ENCODE data around the gene DYNC1LI2.

Gene DYNC1LI2

DNA sequence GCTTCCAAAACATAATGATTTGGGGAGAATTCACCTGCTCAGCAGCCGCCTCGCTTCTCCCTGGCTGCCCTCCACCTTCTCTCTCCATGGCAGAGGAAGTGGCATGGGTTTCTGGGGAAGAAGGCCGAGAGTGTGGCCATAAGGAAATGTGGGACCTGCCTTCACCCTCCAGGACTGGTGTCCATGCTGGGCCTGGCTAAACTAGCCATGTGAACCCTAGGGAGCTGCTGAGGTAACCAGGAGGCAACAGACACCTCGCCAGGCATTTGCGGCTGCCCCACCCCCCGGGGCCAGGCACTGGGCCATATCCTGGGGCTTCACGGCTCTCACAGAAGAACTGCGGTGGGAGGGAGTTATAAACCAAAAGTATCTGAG lies 44.9 kb downstream of the DYNC1LI2 start:
- intact Hi-C loops (cut with DNase I; ENCODE audit: low total_unique reads) = no loop called here
- Histone ChIP-seq H3K27me3 (no peaks in the 10 kb centered on the region), H3K36me3 (no peaks in the 10 kb centered on the region), H3K4me1 (peaks cover 0 to 44% (median 24%) of the 10 kb centered on the region in 4 donors), H3K9me3 (peaks cover 0 to 1% (median 0%) of the 10 kb centered on the region in 3 donors), H3K4me3 (peak overlapping the region; percentile 9 to 29), H3K27ac (peak overlapping the region; percentile 82 to 87)
- DNase-seq = no peak
- TF ChIP-seq, protein P1, sequence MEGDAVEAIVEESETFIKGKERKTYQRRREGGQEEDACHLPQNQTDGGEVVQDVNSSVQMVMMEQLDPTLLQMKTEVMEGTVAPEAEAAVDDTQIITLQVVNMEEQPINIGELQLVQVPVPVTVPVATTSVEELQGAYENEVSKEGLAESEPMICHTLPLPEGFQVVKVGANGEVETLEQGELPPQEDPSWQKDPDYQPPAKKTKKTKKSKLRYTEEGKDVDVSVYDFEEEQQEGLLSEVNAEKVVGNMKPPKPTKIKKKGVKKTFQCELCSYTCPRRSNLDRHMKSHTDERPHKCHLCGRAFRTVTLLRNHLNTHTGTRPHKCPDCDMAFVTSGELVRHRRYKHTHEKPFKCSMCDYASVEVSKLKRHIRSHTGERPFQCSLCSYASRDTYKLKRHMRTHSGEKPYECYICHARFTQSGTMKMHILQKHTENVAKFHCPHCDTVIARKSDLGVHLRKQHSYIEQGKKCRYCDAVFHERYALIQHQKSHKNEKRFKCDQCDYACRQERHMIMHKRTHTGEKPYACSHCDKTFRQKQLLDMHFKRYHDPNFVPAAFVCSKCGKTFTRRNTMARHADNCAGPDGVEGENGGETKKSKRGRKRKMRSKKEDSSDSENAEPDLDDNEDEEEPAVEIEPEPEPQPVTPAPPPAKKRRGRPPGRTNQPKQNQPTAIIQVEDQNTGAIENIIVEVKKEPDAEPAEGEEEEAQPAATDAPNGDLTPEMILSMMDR (IDR thresholded peaks at IDR 0.05) = no peak

DNA sequence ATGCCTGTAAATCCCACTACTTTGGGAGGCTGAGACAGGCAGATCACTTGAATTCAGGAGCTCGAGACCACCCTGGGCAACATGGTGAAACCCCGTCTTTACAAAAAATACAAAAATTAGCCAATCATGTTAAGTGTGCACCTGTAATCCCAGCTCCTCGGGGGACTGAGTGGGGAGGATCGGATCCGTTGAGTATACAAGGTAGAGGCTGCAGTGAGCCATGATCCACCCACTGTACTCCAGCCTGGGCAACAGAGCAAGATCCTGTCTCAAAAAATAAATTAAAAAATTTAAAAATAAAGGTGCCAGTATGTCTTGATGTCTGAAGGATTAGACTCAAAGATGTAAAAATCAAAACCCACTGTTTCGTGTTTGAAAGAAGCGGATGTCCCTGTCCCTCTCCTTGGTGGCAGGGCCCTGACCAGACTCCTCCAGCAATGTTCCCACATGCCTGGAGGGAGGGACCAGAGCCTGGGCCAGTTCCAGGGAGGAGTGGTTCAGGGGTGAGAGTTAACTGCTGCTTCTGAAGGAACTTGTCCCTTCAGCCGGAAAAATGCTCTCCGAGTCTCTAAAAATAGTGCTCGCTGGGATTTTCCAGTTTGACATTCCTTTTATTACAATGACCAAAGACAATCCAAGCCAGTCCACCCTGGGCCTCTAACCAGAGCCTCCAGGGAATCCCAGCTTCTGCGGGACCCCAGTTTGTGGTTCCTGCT lies 45.5 kb downstream of the DYNC1LI2 start:
- peak; percentile 76 to 94 for DNase-seq
- Histone ChIP-seq H3K9me3 (no peaks in the 10 kb centered on the region), H3K36me3 (no peaks in the 10 kb centered on the region), H3K27me3 (no peaks in the 10 kb centered on the region), H3K4me3 (peak overlapping the region; percentile 9 to 29), H3K4me1 (peaks cover 0 to 44% (median 24%) of the 10 kb centered on the region in 4 donors), H3K27ac (peak overlapping the region; percentile 82 to 87)
- intact Hi-C loops (cut with DNase I; ENCODE audit: low total_unique reads) = no loop called here
- TF ChIP-seq, protein P1 (IDR thresholded peaks at IDR 0.05) = no peak

DNA sequence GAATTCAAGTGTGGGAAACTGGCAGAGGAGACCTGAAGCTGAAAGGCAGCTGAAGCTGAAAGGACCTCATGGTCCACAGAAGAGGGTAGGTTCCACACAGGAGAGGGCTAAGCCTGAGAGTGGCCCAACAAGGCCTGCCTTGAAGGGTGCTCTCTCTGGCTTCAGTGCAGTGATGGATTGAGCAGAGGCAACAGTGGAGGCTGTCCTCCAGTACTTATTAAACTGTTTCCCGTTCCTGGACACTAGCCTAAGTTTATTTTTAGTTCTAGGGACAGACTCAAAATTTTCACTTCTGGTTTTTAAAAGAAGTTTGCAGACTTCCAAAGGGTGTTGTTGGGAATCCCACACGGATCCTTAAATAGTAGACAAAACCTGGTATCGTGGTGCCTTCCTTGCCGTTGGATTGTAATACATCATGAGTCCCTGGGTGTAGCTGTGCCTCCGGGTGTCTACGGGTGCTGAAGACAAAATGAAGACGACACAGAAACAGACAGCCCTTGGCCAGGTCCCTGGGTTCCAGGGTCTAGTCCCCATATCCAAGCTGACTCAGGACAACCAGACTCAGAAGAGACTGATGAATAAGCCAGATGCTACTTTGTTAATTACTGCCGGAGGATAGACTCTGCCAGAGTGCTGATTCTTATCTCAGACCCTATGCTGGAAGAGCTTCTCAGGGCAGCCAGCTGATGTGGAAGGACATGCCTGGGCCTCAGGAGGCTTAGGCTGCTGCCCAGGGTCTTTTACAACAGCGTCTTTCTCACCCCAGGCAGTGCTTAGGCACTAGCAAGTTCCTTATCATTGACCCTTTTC lies 47.8 kb downstream of the DYNC1LI2 start:
- H3K4me3 ChIP-seq = no peak overlapping the region
- no peaks in the 10 kb centered on the region for H3K9me3 ChIP-seq
- TF ChIP-seq, protein P1 (IDR thresholded peaks at IDR 0.05) = no peak
- H3K27ac ChIP-seq = peak overlapping the region; percentile 66 to 73
- intact Hi-C loops (cut with DNase I; ENCODE audit: low total_unique reads) = no loop called here
- H3K27me3 ChIP-seq = no peaks in the 10 kb centered on the region
- H3K4me1 ChIP-seq = peaks cover 0 to 44% (median 24%) of the 10 kb centered on the region in 4 donors
- no peaks in the 10 kb centered on the region for H3K36me3 ChIP-seq
- DNase-seq = no peak

DNA sequence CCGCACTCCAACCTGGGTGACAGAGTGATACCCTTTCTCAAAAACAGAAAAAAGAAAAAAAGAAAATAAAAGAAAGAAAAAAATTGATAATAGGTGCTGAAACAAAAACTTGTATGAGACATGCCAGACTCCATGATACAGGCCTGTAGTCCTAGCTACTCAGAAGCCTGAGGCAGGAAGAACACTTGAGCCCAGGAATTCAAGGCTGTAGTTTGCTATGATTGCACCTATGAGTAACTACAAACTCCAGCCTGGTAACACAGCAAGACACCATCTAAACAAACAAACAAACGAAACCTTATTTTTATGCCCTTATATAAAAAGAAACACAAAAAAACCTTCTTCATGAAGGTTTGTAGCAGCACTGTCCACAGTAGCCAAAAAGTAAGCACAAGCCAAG lies 49.9 kb downstream of the DYNC1LI2 start:
- Histone ChIP-seq H3K27ac (no peak overlapping the region), H3K36me3 (no peaks in the 10 kb centered on the region), H3K9me3 (no peaks in the 10 kb centered on the region), H3K4me3 (no peak overlapping the region), H3K4me1 (peaks cover 0 to 39% (median 20%) of the 10 kb centered on the region in 4 donors), H3K27me3 (no peaks in the 10 kb centered on the region)
- TF ChIP-seq, protein P1 (IDR thresholded peaks at IDR 0.05) = no peak
- intact Hi-C loops (cut with DNase I; ENCODE audit: low total_unique reads) = no loop called here
- DNase-seq = no peak

DNA sequence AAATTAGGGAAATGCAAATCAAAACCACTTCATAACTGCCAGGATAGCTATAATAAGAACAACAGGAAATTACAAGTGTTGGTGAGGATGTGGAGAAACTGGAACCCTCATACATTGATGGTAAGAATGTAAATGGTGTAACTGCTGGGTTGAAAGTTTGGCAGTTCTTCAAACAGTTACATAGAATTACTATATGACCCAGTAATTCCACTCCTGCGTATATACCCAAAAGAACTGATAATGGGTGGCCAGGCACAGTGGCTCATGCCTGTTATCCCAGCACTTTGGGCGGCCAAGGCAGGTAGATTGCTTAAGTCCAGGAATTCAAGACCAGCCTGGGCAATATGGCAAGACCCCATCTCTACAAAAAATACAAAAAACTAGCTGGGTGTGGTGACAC lies 50.4 kb downstream of the DYNC1LI2 start:
- no peak for DNase-seq
- intact Hi-C loops (cut with DNase I; ENCODE audit: low total_unique reads) = no loop called here

More for the DNA sequence above, 50.4 kb downstream of the DYNC1LI2 start:
- Histone ChIP-seq H3K27ac (no peak overlapping the region), H3K4me1 (peaks cover 0 to 35% (median 17%) of the 10 kb centered on the region in 4 donors), H3K9me3 (no peaks in the 10 kb centered on the region), H3K27me3 (no peaks in the 10 kb centered on the region), H3K36me3 (no peaks in the 10 kb centered on the region), H3K4me3 (no peak overlapping the region)
- TF ChIP-seq, protein P1 (IDR thresholded peaks at IDR 0.05) = no peak

Measured in tibial artery (tissue), 4 donors.